ENCODE measurements around the gene MAPKAPK2.

The MAPKAPK2 gene

DNA sequence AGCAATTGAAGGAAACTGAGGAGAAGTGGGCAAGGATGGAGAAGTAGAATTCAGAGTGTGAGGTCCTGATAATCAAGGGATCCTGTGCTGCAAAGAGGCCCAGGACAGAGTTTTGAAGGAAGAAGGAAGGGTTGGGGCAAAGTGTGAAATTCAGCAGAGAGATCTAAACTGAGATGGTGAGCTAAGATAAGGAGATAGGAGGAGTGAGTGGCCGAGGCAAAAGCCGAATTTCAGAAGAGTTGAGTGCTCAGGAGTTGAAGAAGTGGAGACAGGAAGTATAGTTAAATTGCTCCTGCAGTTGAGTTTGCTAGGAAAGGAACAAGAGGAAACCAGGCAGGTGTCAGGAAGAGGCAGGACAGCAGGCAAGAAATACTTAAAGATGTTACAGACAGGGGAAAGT is 16.4 kb upstream of the MAPKAPK2 start:
- no peaks in the 10 kb centered on the region for H3K9me3 ChIP-seq (ENCODE audit: control insufficient read depth, insufficient read depth, low read depth, low read length)
- no peaks in the 10 kb centered on the region for H3K4me1 ChIP-seq (ENCODE audit: control insufficient read depth, insufficient read depth, low read length)
- no peaks in the 10 kb centered on the region for H3K36me3 ChIP-seq (ENCODE audit: control insufficient read depth in 2 of 2, insufficient read depth in 1 of 2, low read length in 2 of 2)
- H3K4me3 ChIP-seq (ENCODE audit: low read depth, low read length), result no peak overlapping the region
- no peak for TF ChIP-seq ZNF843 (tag by site-specific recombination; IDR thresholded peaks at IDR 0.05)
- TF ChIP-seq ZNF701 (tag by site-specific recombination; IDR thresholded peaks at IDR 0.05), result no peak
- TF ChIP-seq, protein P1, sequence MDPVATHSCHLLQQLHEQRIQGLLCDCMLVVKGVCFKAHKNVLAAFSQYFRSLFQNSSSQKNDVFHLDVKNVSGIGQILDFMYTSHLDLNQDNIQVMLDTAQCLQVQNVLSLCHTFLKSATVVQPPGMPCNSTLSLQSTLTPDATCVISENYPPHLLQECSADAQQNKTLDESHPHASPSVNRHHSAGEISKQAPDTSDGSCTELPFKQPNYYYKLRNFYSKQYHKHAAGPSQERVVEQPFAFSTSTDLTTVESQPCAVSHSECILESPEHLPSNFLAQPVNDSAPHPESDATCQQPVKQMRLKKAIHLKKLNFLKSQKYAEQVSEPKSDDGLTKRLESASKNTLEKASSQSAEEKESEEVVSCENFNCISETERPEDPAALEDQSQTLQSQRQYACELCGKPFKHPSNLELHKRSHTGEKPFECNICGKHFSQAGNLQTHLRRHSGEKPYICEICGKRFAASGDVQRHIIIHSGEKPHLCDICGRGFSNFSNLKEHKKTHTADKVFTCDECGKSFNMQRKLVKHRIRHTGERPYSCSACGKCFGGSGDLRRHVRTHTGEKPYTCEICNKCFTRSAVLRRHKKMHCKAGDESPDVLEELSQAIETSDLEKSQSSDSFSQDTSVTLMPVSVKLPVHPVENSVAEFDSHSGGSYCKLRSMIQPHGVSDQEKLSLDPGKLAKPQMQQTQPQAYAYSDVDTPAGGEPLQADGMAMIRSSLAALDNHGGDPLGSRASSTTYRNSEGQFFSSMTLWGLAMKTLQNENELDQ (tag by site-specific recombination; IDR thresholded peaks at IDR 0.05; ENCODE audit: low read depth), result no peak
- TF ChIP-seq ZBTB17 (tag by site-specific recombination; IDR thresholded peaks at IDR 0.05), result no peak
- TF ChIP-seq ZNF239 (tag by site-specific recombination; IDR thresholded peaks at IDR 0.05), result no peak
- no peak for TF ChIP-seq SP2 (tag by site-specific recombination; IDR thresholded peaks at IDR 0.05)
- no peak for TF ChIP-seq ZNF248 (tag by site-specific recombination; IDR thresholded peaks at IDR 0.05)
- no peak for TF ChIP-seq ZNF24 (tag by site-specific recombination; IDR thresholded peaks at IDR 0.05)
- TF ChIP-seq ZNF324 (tag by site-specific recombination; IDR thresholded peaks at IDR 0.05), result no peak
- TF ChIP-seq SCRT1 (tag by site-specific recombination; IDR thresholded peaks at IDR 0.05; ENCODE audit: borderline replicate concordance), result no peak
- no peak for TF ChIP-seq ZNF555 (tag by site-specific recombination; conservative IDR thresholded peaks at IDR 0.05)
- TF ChIP-seq ZNF140 (tag by site-specific recombination; IDR thresholded peaks at IDR 0.05), result no peak
- no peak for TF ChIP-seq SCRT2 (tag by site-specific recombination; IDR thresholded peaks at IDR 0.05)
- TF ChIP-seq, protein P2, sequence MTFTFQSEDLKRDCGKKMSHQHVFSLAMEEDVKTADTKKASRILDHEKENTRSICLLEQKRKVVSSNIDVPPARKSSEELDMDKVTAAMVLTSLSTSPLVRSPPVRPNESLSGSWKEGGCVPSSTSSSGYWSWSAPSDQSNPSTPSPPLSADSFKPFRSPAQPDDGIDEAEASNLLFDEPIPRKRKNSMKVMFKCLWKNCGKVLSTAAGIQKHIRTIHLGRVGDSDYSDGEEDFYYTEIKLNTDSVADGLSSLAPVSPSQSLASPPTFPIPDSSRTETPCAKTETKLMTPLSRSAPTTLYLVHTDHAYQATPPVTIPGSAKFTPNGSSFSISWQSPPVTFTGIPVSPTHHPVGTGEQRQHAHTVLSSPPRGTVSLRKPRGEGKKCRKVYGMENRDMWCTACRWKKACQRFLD (tag by site-specific recombination; IDR thresholded peaks at IDR 0.05), result no peak
- no peak for TF ChIP-seq FEZF1 (tag by site-specific recombination; IDR thresholded peaks at IDR 0.05)
- TF ChIP-seq SETDB1 (IDR thresholded peaks at IDR 0.05; ENCODE audit: insufficient read length, low read length), result no peak
- POLR2A ChIA-PET, result no interaction called here
- CTCF ChIA-PET, result interaction anchor here (0.9 to 25.1 kb wide), 8 partner anchors 9 to 189 kb away, joined by 3 to 380 read pairs (median 6); partner anchors contain the start of gene DYRK3
- no peak overlapping the region for H3K27ac ChIP-seq (ENCODE audit: extremely low read depth, low read depth, low read length)

DNA sequence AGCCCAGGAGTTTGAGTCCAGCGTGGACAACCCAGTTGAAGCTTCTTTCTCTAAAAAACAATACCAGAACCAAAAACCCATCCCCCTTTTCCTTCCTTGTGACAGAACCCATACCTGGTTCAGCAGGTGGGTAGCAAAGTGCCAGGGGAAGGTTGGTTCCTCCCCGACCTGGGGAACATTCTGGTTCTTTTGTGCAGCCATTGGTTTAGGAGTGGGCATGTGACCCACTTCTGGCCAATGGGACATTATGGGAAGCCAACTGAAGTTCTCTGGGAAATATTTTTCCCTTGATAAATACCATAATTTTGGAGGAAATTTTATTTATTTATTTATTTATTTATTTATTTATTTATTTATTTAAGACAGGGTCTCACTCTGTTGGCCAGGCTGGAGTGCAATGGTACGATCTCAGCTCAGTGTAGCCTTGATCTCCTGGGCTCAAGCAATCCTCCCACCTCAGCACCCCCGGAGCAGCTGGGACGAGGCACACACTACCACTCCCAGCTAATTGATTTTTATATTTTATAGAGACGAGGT is 15.8 kb upstream of the MAPKAPK2 start:
- Histone ChIP-seq H3K27ac (ENCODE audit: extremely low read depth, low read depth, low read length) (no peak overlapping the region), H3K9me3 (ENCODE audit: control insufficient read depth, insufficient read depth, low read depth, low read length) (no peaks in the 10 kb centered on the region), H3K4me3 (ENCODE audit: low read depth, low read length) (no peak overlapping the region), H3K4me1 (ENCODE audit: control insufficient read depth, insufficient read depth, low read length) (no peaks in the 10 kb centered on the region), H3K36me3 (ENCODE audit: control insufficient read depth in 2 of 2, insufficient read depth in 1 of 2, low read length in 2 of 2) (no peaks in the 10 kb centered on the region)
- POLR2A ChIA-PET, result no interaction called here
- CTCF ChIA-PET, result interaction anchor here (0.6 to 25.1 kb wide), 5 partner anchors 10 to 165 kb away, joined by 3 to 380 read pairs (median 4); partner anchors contain the start of gene DYRK3
- 0 out of 2 replicates have a peak, but pooled peaks have one; percentile 39 for TF ChIP-seq RBAK (tag by site-specific recombination; IDR thresholded peaks at IDR 0.05)
- TF ChIP-seq, protein P2 (tag by site-specific recombination; IDR thresholded peaks at IDR 0.05), result 0 out of 2 replicates have a peak, but pooled peaks have one; percentile 32
- TF ChIP-seq ZBTB8A (tag by site-specific recombination; IDR thresholded peaks at IDR 0.05), result peak; percentile 39; the same call in 1 of the 2 replicates
- peak; percentile 59; the same call in 1 of the 2 replicates for TF ChIP-seq ZNF664 (tag by site-specific recombination; IDR thresholded peaks at IDR 0.05)
- TF ChIP-seq ZBTB21 (tag by site-specific recombination; IDR thresholded peaks at IDR 0.05), result no peak
- no peak for TF ChIP-seq ZNF548 (tag by site-specific recombination; IDR thresholded peaks at IDR 0.05)
- peak; percentile 34; the same call in 1 of the 2 replicates for TF ChIP-seq ZNF654 (tag by site-specific recombination; IDR thresholded peaks at IDR 0.05; ENCODE audit: low read depth)
- peak; percentile 90 for TF ChIP-seq ZNF394 (tag by site-specific recombination; IDR thresholded peaks at IDR 0.05; ENCODE audit: borderline replicate concordance)
- TF ChIP-seq ZNF426 (tag by site-specific recombination; IDR thresholded peaks at IDR 0.05), result peak; percentile 75
- TF ChIP-seq, protein P3, sequence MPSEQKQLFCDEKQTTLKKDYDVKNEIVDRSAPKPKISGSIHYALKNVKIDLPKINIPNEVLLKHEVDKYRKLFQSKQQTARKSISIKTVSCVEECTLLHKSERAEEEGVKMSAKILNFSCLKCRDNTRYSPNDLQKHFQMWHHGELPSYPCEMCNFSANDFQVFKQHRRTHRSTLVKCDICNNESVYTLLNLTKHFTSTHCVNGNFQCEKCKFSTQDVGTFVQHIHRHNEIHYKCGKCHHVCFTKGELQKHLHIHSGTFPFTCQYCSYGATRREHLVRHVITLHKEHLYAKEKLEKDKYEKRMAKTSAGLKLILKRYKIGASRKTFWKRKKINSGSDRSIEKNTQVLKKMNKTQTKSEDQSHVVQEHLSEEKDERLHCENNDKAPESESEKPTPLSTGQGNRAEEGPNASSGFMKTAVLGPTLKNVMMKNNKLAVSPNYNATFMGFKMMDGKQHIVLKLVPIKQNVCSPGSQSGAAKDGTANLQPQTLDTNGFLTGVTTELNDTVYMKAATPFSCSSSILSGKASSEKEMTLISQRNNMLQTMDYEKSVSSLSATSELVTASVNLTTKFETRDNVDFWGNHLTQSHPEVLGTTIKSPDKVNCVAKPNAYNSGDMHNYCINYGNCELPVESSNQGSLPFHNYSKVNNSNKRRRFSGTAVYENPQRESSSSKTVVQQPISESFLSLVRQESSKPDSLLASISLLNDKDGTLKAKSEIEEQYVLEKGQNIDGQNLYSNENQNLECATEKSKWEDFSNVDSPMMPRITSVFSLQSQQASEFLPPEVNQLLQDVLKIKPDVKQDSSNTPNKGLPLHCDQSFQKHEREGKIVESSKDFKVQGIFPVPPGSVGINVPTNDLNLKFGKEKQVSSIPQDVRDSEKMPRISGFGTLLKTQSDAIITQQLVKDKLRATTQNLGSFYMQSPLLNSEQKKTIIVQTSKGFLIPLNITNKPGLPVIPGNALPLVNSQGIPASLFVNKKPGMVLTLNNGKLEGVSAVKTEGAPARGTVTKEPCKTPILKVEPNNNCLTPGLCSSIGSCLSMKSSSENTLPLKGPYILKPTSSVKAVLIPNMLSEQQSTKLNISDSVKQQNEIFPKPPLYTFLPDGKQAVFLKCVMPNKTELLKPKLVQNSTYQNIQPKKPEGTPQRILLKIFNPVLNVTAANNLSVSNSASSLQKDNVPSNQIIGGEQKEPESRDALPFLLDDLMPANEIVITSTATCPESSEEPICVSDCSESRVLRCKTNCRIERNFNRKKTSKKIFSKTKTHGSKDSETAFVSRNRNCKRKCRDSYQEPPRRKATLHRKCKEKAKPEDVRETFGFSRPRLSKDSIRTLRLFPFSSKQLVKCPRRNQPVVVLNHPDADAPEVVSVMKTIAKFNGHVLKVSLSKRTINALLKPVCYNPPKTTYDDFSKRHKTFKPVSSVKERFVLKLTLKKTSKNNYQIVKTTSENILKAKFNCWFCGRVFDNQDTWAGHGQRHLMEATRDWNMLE (tag by site-specific recombination; conservative IDR thresholded peaks at IDR 0.05; ENCODE audit: low read depth), result peak; percentile 82
- TF ChIP-seq ZNF629 (tag by site-specific recombination; IDR thresholded peaks at IDR 0.05), result 0 out of 2 replicates have a peak, but pooled peaks have one; percentile 33

Data from HEK293 (cell line).